HG03558 (cell line): ENCODE results near the gene TRABD2B.
"Not testable (repeated sequence)": the region's sequence is repeated elsewhere in the genome, so short reads cannot be mapped to it uniquely, and the experiment has no call there.

Experiments
- ATAC-seq: cut with Tn5 transposase; IDR thresholded peaks from one replicate; pipeline ENCODE4 v1.9.1; 2021; ENCODE audit warnings: moderate number of reproducible peaks; ENCODE audit not compliant: unreplicated experiment; ENCODE audit errors: extremely low read depth

Gene TRABD2B

GRCh38 chr1:47972864-47973432, 24.2 kb downstream of the TRABD2B start:
- ATAC-seq = no peak

GRCh38 chr1:47971385-47972160, 25.6 kb downstream of the TRABD2B start:
- ATAC-seq = no peak

GRCh38 chr1:47970882-47971281, 26.3 kb downstream of the TRABD2B start:
- no peak for ATAC-seq

GRCh38 chr1:47969478-47969877, 27.7 kb downstream of the TRABD2B start:
- no peak for ATAC-seq

GRCh38 chr1:47968556-47968888, 28.7 kb downstream of the TRABD2B start:
- no peak for ATAC-seq

- no peak for ATAC-seq
These were observed 29.2 kb downstream of the TRABD2B start for GRCh38 chr1:47967864-47968555.

GRCh38 chr1:47965816-47966215, 31.4 kb downstream of the TRABD2B start:
- no peak for ATAC-seq

- no peak for ATAC-seq
These were observed 32.5 kb downstream of the TRABD2B start for GRCh38 chr1:47964636-47965035.

- ATAC-seq = no peak
These were observed 33.4 kb downstream of the TRABD2B start for GRCh38 chr1:47963568-47964358.

- ATAC-seq = no peak
These were observed 34.3 kb downstream of the TRABD2B start for GRCh38 chr1:47962750-47963492.

GRCh38 chr1:47961835-47962234, 35.4 kb downstream of the TRABD2B start:
- not testable (repeated sequence) for ATAC-seq

- not testable (repeated sequence) for ATAC-seq
These were observed 40.7 kb downstream of the TRABD2B start for GRCh38 chr1:47956491-47956890.

GRCh38 chr1:47953661-47954060, 43.5 kb downstream of the TRABD2B start:
- ATAC-seq = no peak

GRCh38 chr1:47951545-47952235, 45.5 kb downstream of the TRABD2B start:
- ATAC-seq = no peak

- ATAC-seq = no peak
These were observed 46.2 kb downstream of the TRABD2B start for GRCh38 chr1:47951026-47951425.

GRCh38 chr1:47950471-47950870, 46.7 kb downstream of the TRABD2B start:
- no peak for ATAC-seq

- ATAC-seq = no peak
These were observed 49.1 kb downstream of the TRABD2B start for GRCh38 chr1:47948126-47948525.

GRCh38 chr1:47947531-47947930, 49.7 kb downstream of the TRABD2B start:
- no peak for ATAC-seq

GRCh38 chr1:47944561-47944960, 52.6 kb downstream of the TRABD2B start:
- ATAC-seq = no peak
